H9 (cell line): Measurements from ENCODE around the gene FASTK. TPM values are rescaled to one million over a fixed set of nuclear protein-coding genes. Genes with fewer than 3 reads are reported as not detected.
"Not testable (repeated sequence)": the region's sequence is repeated elsewhere in the genome, so short reads cannot be mapped to it uniquely, and the experiment has no call there.

ENCODE experiments used
- DNase-seq: peaks from one replicate; pipeline ENCODE4 v3.0.0-alpha.2; 2017
- H2AFZ ChIP-seq: one replicate; pipeline ENCODE4 v1.6.1; 2013; ENCODE audit warnings: mild to moderate bottlenecking, low read length, control low read depth, moderate library complexity
- H2AK5ac ChIP-seq: 2 replicates; pipeline ENCODE4 v1.6.1; 2013; ENCODE audit warnings: low read length, control low read depth, mixed read lengths; ENCODE audit not compliant: insufficient read length
- H2BK120ac ChIP-seq: one replicate; pipeline ENCODE4 v1.6.1; 2013; ENCODE audit warnings: low read depth, mild to moderate bottlenecking, low read length, control low read depth, inconsistent platforms; ENCODE audit not compliant: poor library complexity, severe bottlenecking
- H2BK12ac ChIP-seq: 2 replicates; pipeline ENCODE4 v1.6.1; 2013; ENCODE audit warnings: low read length, control low read depth, mixed read lengths, low read depth; ENCODE audit not compliant: insufficient read length
- H2BK15ac ChIP-seq: 2 replicates; pipeline ENCODE4 v1.6.1; 2013; ENCODE audit warnings: low read depth, low read length, control low read depth
- H2BK20ac ChIP-seq: one replicate; pipeline ENCODE4 v1.6.1; 2013; ENCODE audit warnings: low read depth, mild to moderate bottlenecking, low read length, control low read depth, inconsistent platforms; ENCODE audit not compliant: poor library complexity, severe bottlenecking
- H2BK5ac ChIP-seq: 2 replicates; pipeline ENCODE4 v1.6.1; 2013; ENCODE audit warnings: low read length, control low read depth, mixed read lengths; ENCODE audit not compliant: insufficient read length
- H3K14ac ChIP-seq: 2 replicates; pipeline ENCODE4 v1.6.1; 2013; ENCODE audit warnings: low read length, control low read depth; ENCODE audit not compliant: insufficient read depth
- H3K18ac ChIP-seq: 2 replicates; pipeline ENCODE4 v1.6.1; 2013; ENCODE audit warnings: low read depth, mild to moderate bottlenecking, mixed read lengths, low read length, control low read depth; ENCODE audit not compliant: insufficient read length
- H3K23ac ChIP-seq: 2 replicates; pipeline ENCODE4 v1.6.1; 2013; ENCODE audit warnings: low read length, control low read depth, mixed read lengths, low read depth; ENCODE audit not compliant: insufficient read length
- H3K23me2 ChIP-seq: 2 replicates; pipeline ENCODE4 v1.6.1; 2013; ENCODE audit warnings: low read depth, mild to moderate bottlenecking, mixed read lengths, low read length, control low read depth; ENCODE audit not compliant: insufficient read length, poor library complexity, severe bottlenecking
- H3K27ac ChIP-seq: 2 replicates; pipeline ENCODE4 v1.5.1; 2013; ENCODE audit warnings: low read length, control low read depth, mixed read lengths, low read depth; ENCODE audit not compliant: insufficient read length
- H3K27me3 ChIP-seq: 2 replicates; pipeline ENCODE4 v1.6.1; 2013; ENCODE audit warnings: low read length, control low read depth, inconsistent platforms; ENCODE audit not compliant: insufficient read depth
- H3K4ac ChIP-seq: 2 replicates; pipeline ENCODE4 v1.6.1; 2013; ENCODE audit warnings: low read depth, mild to moderate bottlenecking, control low read depth, inconsistent platforms, low read length, moderate library complexity
- H3K4me1 ChIP-seq: 2 replicates; pipeline ENCODE4 v1.6.1; 2013; ENCODE audit warnings: low read length, control low read depth, inconsistent platforms; ENCODE audit not compliant: insufficient read depth
- H3K4me2 ChIP-seq: 2 replicates; pipeline ENCODE4 v1.6.1; 2013; ENCODE audit warnings: low read length, control low read depth, mixed read lengths; ENCODE audit not compliant: insufficient read length, insufficient read depth
- H3K56ac ChIP-seq: 2 replicates; pipeline ENCODE4 v1.6.1; 2013; ENCODE audit warnings: low read depth, mild to moderate bottlenecking, mixed read lengths, low read length, control low read depth; ENCODE audit not compliant: insufficient read length
- H3K79me1 ChIP-seq: 2 replicates; pipeline ENCODE4 v1.6.1; 2013; ENCODE audit warnings: low read depth, mild to moderate bottlenecking, moderate library complexity, low read length, control low read depth, inconsistent platforms; ENCODE audit not compliant: insufficient read depth, poor library complexity, severe bottlenecking
- H3K79me2 ChIP-seq: 2 replicates; pipeline ENCODE4 v1.6.1; 2013; ENCODE audit warnings: low read length, control low read depth, inconsistent platforms; ENCODE audit not compliant: insufficient read depth
- H3K9ac ChIP-seq: 2 replicates; pipeline ENCODE4 v1.6.1; 2013; ENCODE audit warnings: low read length, control low read depth, mixed read lengths; ENCODE audit not compliant: insufficient read length; ENCODE audit errors: extremely low read depth
- H3K9me3 ChIP-seq: one replicate; pipeline ENCODE4 v1.6.1; 2013; ENCODE audit warnings: low read depth, low read length, inconsistent platforms; ENCODE audit not compliant: control insufficient read depth
- H3T11ph ChIP-seq: one replicate; pipeline ENCODE4 v1.6.1; 2013; ENCODE audit warnings: mild to moderate bottlenecking, low read length, control low read depth, inconsistent platforms
- H4K20me1 ChIP-seq: one replicate; pipeline ENCODE4 v1.6.1; 2013; ENCODE audit not compliant: control insufficient read depth, insufficient read length, insufficient read depth
- H4K5ac ChIP-seq: 2 replicates; pipeline ENCODE4 v1.6.1; 2013; ENCODE audit warnings: low read depth, mild to moderate bottlenecking, mixed read lengths, low read length, control low read depth; ENCODE audit not compliant: insufficient read length
- H4K8ac ChIP-seq: replicated peaks from 2 replicates; pipeline ENCODE4 v1.6.1; 2013; ENCODE audit warnings: low read length, control low read depth, mixed read lengths, low read depth; ENCODE audit not compliant: insufficient read length
- H4K91ac ChIP-seq: 2 replicates; pipeline ENCODE4 v1.6.1; 2013; ENCODE audit warnings: low read depth, mild to moderate bottlenecking, moderate library complexity, mixed read lengths, low read length, control low read depth; ENCODE audit not compliant: insufficient read length
- H3K27ac Mint-ChIP-seq, 3 experiments: 2 replicates in 2 of 3; 3 replicates in 1 of 3; pipeline ENCODE4 v1.8.0; 2020 to 2021; ENCODE audit warnings: mixed read lengths in 3 of 3, mild to moderate bottlenecking in 1 of 3, moderate library complexity in 1 of 3
- H3K27me3 Mint-ChIP-seq: 2 replicates; pipeline ENCODE4 v1.8.0; 2021; ENCODE audit warnings: low read depth, mild to moderate bottlenecking, moderate library complexity, mixed read lengths
- H3K36me3 Mint-ChIP-seq, 3 experiments: 2 replicates in 2 of 3; 3 replicates in 1 of 3; pipeline ENCODE4 v1.8.0; 2020 to 2021; ENCODE audit warnings: low read depth in 3 of 3, mixed read lengths in 3 of 3; ENCODE audit not compliant: insufficient read depth in 1 of 3
- H3K4me1 Mint-ChIP-seq, 2 experiments: 2 replicates each; pipeline ENCODE4 v1.8.0; 2020; ENCODE audit warnings: mixed read lengths in 2 of 2
- H3K4me3 Mint-ChIP-seq, 2 experiments: 2 replicates in 1 of 2; 3 replicates in 1 of 2; pipeline ENCODE4 v1.8.0; 2020 to 2021; ENCODE audit warnings: mild to moderate bottlenecking in 2 of 2, mixed read lengths in 2 of 2, moderate library complexity in 1 of 2
- H3K9me3 Mint-ChIP-seq, 2 experiments: 2 replicates in 1 of 2; 3 replicates in 1 of 2; pipeline ENCODE4 v1.8.0; 2020; ENCODE audit warnings: mild to moderate bottlenecking in 2 of 2, mixed read lengths in 2 of 2, moderate library complexity in 1 of 2
- CTCF ChIP-seq: fragments of 200-600 bp; sonication (generic); conservative IDR thresholded peaks from 3 replicates; pipeline ENCODE4 v1.8.0; 2021; ENCODE audit warnings: antibody characterized with exemption, mild to moderate bottlenecking
- WGBS: extraction: QIAGEN DNeasy Blood & Tissue Kit; methylation state at CpG from one replicate; pipeline ENCODE4 v1.1.7; 2013; ENCODE audit warnings: missing lambda C conversion rate, low lambda C conversion rate, mixed read lengths; ENCODE audit not compliant: insufficient read length; ENCODE audit errors: extremely low coverage; 5-methylcytosine and 5-hydroxymethylcytosine counted together
- total RNA-seq: library from RNA; stranded (reverse); gene quantifications from 2 replicates; pipeline ENCODE4 v1.2.1, GENCODE V29; 2021

The FASTK gene
- total RNA-seq, 1 experiment from 2014 or later, result 57.8 TPM

GRCh38 chr7:151043959-151044358 is 36.6 kb downstream of the FASTK start:
- Histone ChIP-seq H2BK120ac (no peak overlapping the region), H3K23me2 (no peaks in the 10 kb centered on the region), H2AFZ (no peak overlapping the region), H2BK12ac (no peak overlapping the region), H3K18ac (no peak overlapping the region), H3K9me3 (no peaks in the 10 kb centered on the region), H3T11ph (no peak overlapping the region), H3K4ac (no peak overlapping the region), H3K27me3 (no peaks in the 10 kb centered on the region), H3K9ac (no peak overlapping the region), H2AK5ac (no peak overlapping the region), H3K79me2 (no peaks in the 10 kb centered on the region), H4K91ac (no peak overlapping the region), H3K14ac (no peak overlapping the region), H3K23ac (no peak overlapping the region), H4K8ac (no peak overlapping the region), H3K4me1 (no peaks in the 10 kb centered on the region), H2BK15ac (no peak overlapping the region), H3K79me1 (no peaks in the 10 kb centered on the region), H4K20me1 (no peaks in the 10 kb centered on the region), H3K27ac (no peak overlapping the region), H2BK5ac (no peak overlapping the region), H4K5ac (no peak overlapping the region), H2BK20ac (no peak overlapping the region), H3K56ac (no peak overlapping the region), H3K4me2 (no peak overlapping the region)
- no peak for TF ChIP-seq CTCF
- peaks cover 2% of the 10 kb centered on the region in 2 experiments; a peak in 1 of 4 replicates for H3K4me1 Mint-ChIP-seq
- H3K9me3 Mint-ChIP-seq, result no peaks in the 10 kb centered on the region; a peak in 1 of 5 replicates
- no peaks in the 10 kb centered on the region; a peak in 1 of 7 replicates for H3K36me3 Mint-ChIP-seq
- DNase-seq, result no peak
- H3K4me3 Mint-ChIP-seq, result no peak overlapping the region
- peaks cover 23% of the 10 kb centered on the region for H3K27me3 Mint-ChIP-seq
- H3K27ac Mint-ChIP-seq, result peak overlapping the region in 1 of 3 experiments; percentile 85; a peak in 1 of 7 replicates
- WGBS, result no CpG with 5 or more reads among the region's 20 CpGs

DNA sequence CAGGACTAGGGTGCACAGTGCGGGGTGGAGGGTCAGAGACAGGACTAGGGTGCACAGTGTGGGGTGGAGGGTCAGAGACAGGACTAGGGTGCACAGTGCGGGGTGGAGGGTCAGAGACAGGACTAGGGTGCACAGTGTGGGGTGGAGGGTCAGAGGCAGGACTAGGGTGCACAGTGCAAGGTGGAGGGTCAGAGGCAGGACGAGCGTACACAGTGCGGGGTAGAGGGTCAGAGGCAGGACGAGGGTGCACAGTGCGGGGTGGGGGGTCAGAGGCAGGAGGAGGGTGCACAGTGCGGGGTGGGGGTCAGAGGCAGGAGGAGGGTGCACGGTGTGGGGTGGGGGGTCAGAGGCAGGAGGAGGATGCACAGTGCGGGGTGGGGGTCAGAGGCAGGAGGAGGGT is 37.2 kb downstream of the FASTK start:
- H2BK15ac ChIP-seq, H2AK5ac ChIP-seq, H2BK20ac ChIP-seq, H3K56ac ChIP-seq, H3K4me3 Mint-ChIP-seq, H2BK5ac ChIP-seq, H2AFZ ChIP-seq, H3K23me2 ChIP-seq, H3K9ac ChIP-seq, H3K9me3 Mint-ChIP-seq, H3K79me1 ChIP-seq, H3K79me2 ChIP-seq, H3T11ph ChIP-seq, H3K18ac ChIP-seq, H3K23ac ChIP-seq, H3K9me3 ChIP-seq, H4K20me1 ChIP-seq, H3K4me1 Mint-ChIP-seq, H3K27me3 ChIP-seq, H4K91ac ChIP-seq, H3K27ac ChIP-seq, H3K4me1 ChIP-seq, H4K5ac ChIP-seq, H4K8ac ChIP-seq, H3K36me3 Mint-ChIP-seq, H3K4me2 ChIP-seq, H3K4ac ChIP-seq, H3K14ac ChIP-seq, H2BK120ac ChIP-seq, H3K27ac Mint-ChIP-seq, H2BK12ac ChIP-seq, DNase-seq: not testable (repeated sequence)
- H3K27me3 Mint-ChIP-seq, result peaks cover 18% of the 10 kb centered on the region
- no CpG with 5 or more reads among the region's 10 CpGs for WGBS
